Brain microvascular endothelial cell (primary cell): ENCODE results near the gene FHDC1.

Source experiments
- DNase-seq: peaks from one replicate; pipeline ENCODE4 v3.0.0-alpha.2; 2020
- H3K27ac ChIP-seq: fragments of 250-450 bp; sonication (Bioruptor Pico); 2 replicates; pipeline ENCODE4 v1.5.1; 2020; ENCODE audit warnings: mild to moderate bottlenecking, moderate library complexity
- H3K27me3 ChIP-seq: fragments of 250-450 bp; sonication (Bioruptor Pico); replicated peaks from 2 replicates; pipeline ENCODE4 v1.5.1; 2020; ENCODE audit warnings: mild to moderate bottlenecking
- H3K36me3 ChIP-seq: fragments of 250-450 bp; sonication (Bioruptor Pico); replicated peaks from 2 replicates; pipeline ENCODE4 v1.5.1; 2020; ENCODE audit warnings: mild to moderate bottlenecking
- H3K4me3 ChIP-seq: 2 replicates; pipeline ENCODE4 v1.5.1; 2011; ENCODE audit warnings: low read depth, mild to moderate bottlenecking, control low read depth, low read length, moderate library complexity
- in situ Hi-C: cut with HindIII; loops from 2 replicates; pipeline ENCODE4 v1.10.0; 2017; ENCODE audit warnings: low sequenced_read_pairs, low pct_ligation_motif_present
- TF ChIP-seq, protein P1 (sequence below): IDR thresholded peaks from 2 replicates; pipeline ENCODE4 v1.5.1; 2011; ENCODE audit warnings: low read depth, mild to moderate bottlenecking, moderate library complexity, low read length, control low read depth, inconsistent platforms; ENCODE audit errors: missing control alignments

The FHDC1 gene

DNA sequence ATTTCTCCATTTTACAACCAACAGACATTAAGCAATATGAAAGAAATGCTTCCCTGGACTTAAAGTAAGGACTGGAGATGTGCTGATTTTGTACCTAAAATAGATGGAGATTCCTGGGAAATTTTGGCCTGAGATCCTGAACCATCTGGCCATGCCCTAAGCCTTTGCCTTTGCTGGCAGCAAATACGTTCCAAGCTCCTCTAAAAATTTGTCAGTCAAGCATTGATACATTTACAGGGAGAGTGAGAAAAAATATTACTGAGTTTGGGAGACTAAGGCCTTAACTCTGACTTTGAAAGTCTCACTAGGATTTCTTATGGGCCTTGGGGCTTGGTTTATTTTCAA lies 63.9 kb downstream of the FHDC1 start:
- Histone ChIP-seq H3K27ac (no peak overlapping the region), H3K36me3 (no peaks in the 10 kb centered on the region), H3K27me3 (no peaks in the 10 kb centered on the region), H3K4me3 (no peak overlapping the region)
- DNase-seq, result no peak
- TF ChIP-seq, protein P1, sequence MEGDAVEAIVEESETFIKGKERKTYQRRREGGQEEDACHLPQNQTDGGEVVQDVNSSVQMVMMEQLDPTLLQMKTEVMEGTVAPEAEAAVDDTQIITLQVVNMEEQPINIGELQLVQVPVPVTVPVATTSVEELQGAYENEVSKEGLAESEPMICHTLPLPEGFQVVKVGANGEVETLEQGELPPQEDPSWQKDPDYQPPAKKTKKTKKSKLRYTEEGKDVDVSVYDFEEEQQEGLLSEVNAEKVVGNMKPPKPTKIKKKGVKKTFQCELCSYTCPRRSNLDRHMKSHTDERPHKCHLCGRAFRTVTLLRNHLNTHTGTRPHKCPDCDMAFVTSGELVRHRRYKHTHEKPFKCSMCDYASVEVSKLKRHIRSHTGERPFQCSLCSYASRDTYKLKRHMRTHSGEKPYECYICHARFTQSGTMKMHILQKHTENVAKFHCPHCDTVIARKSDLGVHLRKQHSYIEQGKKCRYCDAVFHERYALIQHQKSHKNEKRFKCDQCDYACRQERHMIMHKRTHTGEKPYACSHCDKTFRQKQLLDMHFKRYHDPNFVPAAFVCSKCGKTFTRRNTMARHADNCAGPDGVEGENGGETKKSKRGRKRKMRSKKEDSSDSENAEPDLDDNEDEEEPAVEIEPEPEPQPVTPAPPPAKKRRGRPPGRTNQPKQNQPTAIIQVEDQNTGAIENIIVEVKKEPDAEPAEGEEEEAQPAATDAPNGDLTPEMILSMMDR, result no peak
- in situ Hi-C loops, result no loop called here

DNA sequence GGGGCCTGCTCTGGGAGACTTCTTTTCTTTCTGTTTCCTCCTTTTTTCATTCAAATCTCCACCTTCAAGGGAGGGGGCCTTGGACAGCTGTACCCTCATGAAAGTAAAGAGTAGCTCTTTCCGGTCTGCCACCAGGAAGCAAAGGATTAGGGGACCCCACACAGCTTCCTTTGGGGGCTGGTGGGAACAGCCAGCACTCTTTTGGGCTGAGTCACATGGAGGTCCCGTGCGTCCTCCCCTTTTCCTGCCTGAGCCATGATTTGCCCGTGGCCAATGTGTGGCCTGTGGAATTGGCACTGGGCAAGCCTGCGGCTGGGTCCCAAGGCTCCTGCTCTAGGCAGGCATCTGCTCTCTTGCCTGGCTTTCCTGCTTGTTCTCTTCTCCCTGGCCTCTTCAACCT lies 65.5 kb downstream of the FHDC1 start:
- Histone ChIP-seq H3K27me3 (no peaks in the 10 kb centered on the region), H3K36me3 (no peaks in the 10 kb centered on the region), H3K4me3 (no peak overlapping the region), H3K27ac (no peak overlapping the region)
- TF ChIP-seq, protein P1, result no peak
- DNase-seq, result no peak
- in situ Hi-C loops, result no loop called here

DNA sequence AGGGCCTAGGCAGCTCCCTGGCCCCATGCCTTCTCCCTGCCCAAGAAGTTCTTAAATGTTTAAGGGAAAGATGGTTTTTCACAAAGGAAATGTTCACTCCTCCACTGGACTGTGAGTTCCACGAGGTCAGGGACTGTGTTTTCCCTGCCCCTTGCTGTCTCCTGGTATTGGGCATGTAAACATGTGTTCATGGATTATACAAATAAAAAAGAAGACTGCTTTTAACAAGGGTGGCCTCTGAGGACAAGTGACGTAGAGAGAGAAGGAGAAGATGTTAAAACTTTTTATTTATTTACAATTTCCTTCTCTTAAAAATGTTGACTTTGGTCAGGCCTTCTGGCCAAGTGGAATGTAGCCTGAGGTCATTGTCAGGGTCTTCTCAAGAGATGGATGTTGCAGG lies 66.0 kb downstream of the FHDC1 start:
- in situ Hi-C loops, result no loop called here
- DNase-seq, result no peak
- H3K27ac ChIP-seq, result no peak overlapping the region
- no peaks in the 10 kb centered on the region for H3K36me3 ChIP-seq
- TF ChIP-seq, protein P1, result no peak
- H3K27me3 ChIP-seq, result no peaks in the 10 kb centered on the region
- H3K4me3 ChIP-seq, result no peak overlapping the region

DNA sequence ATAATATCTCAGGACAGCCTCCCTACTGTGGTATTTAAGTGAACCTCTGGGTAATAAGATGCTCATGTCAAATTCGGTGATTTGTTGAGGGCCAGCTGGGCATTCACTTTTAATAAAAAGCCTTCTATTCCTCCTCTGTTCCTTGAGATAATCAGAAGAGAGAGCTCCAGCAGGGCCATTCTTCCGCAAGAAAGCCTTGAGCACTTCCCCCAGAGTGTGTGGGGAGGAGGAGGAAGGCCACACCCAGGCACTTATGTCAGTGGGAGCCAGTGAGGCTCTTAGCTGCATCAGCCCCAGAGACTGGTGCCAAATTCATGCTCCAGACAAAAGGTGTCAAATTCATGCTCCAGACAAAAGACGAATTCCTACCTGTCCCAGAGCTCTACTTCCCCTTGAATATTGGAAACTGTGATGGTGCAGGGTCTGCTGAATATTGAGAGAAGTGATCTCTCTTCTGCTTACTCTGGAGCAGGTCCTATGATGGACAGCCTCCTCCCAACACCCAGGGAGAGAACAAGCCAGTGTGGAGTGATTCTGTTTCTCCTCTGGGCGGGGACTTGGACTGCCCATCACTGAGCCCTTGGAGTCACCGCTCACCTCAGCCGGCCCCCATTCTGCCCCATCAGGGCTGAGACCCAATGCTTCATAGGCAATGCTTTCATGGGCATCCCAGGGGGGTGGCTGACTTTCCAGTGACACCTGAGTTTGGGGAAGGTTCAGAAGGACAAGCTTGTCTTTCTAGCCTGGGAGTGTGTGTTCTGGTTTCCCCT lies 68.1 kb downstream of the FHDC1 start:
- TF ChIP-seq, protein P1, result no peak
- DNase-seq, result no peak
- Histone ChIP-seq H3K4me3 (no peak overlapping the region), H3K36me3 (no peaks in the 10 kb centered on the region), H3K27ac (no peak overlapping the region), H3K27me3 (no peaks in the 10 kb centered on the region)
- in situ Hi-C loops, result no loop called here

DNA sequence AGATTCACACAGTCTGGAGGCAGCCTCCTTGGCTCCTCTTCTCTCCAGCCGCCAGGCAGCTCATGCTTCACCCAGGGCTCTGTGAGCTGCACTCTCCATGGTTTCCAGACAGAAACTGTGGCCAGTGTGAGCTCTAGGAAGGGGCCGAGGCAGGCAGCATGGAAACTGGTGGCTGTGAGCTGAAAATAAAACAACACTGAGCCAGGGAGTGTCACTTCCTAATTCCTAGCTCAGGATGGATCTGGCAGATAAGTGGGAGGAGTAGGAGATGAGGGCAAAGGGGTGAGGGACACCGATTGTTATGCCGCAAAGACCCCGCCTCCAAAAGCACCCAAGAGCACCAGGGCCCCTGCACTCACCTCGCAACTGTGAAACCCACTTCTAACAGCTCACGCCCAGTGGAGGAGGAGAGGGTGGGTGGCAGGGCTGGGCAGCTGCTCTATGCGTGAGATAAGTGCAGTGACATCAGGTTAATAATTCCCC lies 69.8 kb downstream of the FHDC1 start:
- in situ Hi-C loops, result no loop called here
- no peaks in the 10 kb centered on the region for H3K27me3 ChIP-seq
- no peak overlapping the region for H3K27ac ChIP-seq
- DNase-seq, result no peak
- no peak overlapping the region for H3K4me3 ChIP-seq
- TF ChIP-seq, protein P1, result no peak
- no peaks in the 10 kb centered on the region for H3K36me3 ChIP-seq
